HepG2 (cell line): ENCODE data around the gene TPM1. TPM values are rescaled to one million over a fixed set of nuclear protein-coding genes. Genes with fewer than 3 reads are reported as not detected.
A peak's percentile ranks its signal among the peaks of the same experiment; 100 is the strongest.

Experiments
- ATF3 ChIP-seq: sonication (generic); formaldehyde crosslinking; IDR thresholded peaks from 2 replicates; pipeline ENCODE4 v1.4.0; 2020; ENCODE audit warnings: missing genetic modification reagents
- CTCF ChIP-seq: sonication (generic); formaldehyde crosslinking; IDR thresholded peaks from 2 replicates; pipeline ENCODE4 v1.5.0; 2020; ENCODE audit warnings: mild to moderate bottlenecking, missing genetic modification reagents, moderate library complexity
- ELF3 ChIP-seq: IDR thresholded peaks from 2 replicates; pipeline ENCODE4 v1.6.1; 2016; ENCODE audit warnings: missing genetic modification reagents, missing compliant biosample characterization
- NR2F6 ChIP-seq, 2 experiments: IDR thresholded peaks; 2 replicates each; pipeline ENCODE4 v1.6.1; 2016; ENCODE audit warnings: antibody characterized with exemption in 1 of 2, mild to moderate bottlenecking in 1 of 2
- SMAD3 ChIP-seq: sonication (generic); formaldehyde crosslinking; IDR thresholded peaks from 2 replicates; pipeline ENCODE4 v1.4.0; 2020; ENCODE audit warnings: missing genetic modification reagents
- SMC3 ChIP-seq: IDR thresholded peaks from 2 replicates; pipeline ENCODE4 v1.6.1; 2011; ENCODE audit warnings: low read length, improper control_type of control experiment
- SOX13 ChIP-seq, 3 experiments: fragments of 450-650 bp in 1 of 3; sonication (generic) in 1 of 3; formaldehyde crosslinking in 1 of 3; IDR thresholded peaks in 2 of 3; conservative IDR thresholded peaks in 1 of 3; 2 replicates each; pipeline versions ENCODE4 v1.5.0 to v1.6.1; 2016 to 2020; ENCODE audit warnings: antibody characterized with exemption in 1 of 3, mild to moderate bottlenecking in 1 of 3, missing compliant biosample characterization in 1 of 3, missing genetic modification reagents in 1 of 3, moderate library complexity in 1 of 3
- TOE1 ChIP-seq: sonication (generic); formaldehyde crosslinking; IDR thresholded peaks from 2 replicates; pipeline ENCODE4 v1.4.0; 2020; ENCODE audit warnings: mild to moderate bottlenecking, missing genetic modification reagents
- ZBTB7B ChIP-seq: sonication (generic); formaldehyde crosslinking; IDR thresholded peaks from 2 replicates; pipeline ENCODE4 v1.4.0; 2020; ENCODE audit warnings: missing genetic modification reagents
- ZNF317 ChIP-seq: sonication (generic); formaldehyde crosslinking; IDR thresholded peaks from 2 replicates; pipeline ENCODE4 v1.5.0; 2020; ENCODE audit warnings: mild to moderate bottlenecking, missing genetic modification reagents
- ZNF644 ChIP-seq: IDR thresholded peaks from 2 replicates; pipeline ENCODE4 v1.6.1; 2016; ENCODE audit warnings: low read depth
- polyA plus RNA-seq, 8 experiments: library from polyadenylated mRNA; depleted of rRNA in 3 of 8; stranded (reverse) in 7 of 8; unstranded in 1 of 8; fragments of >200 nt; fragmentation: Illumina TruSeq in 4 of 8; extraction: Trizol in 4 of 8; gene quantifications; 2 replicates each; pipeline versions ENCODE4 v1.2.1 to v1.2.3, GENCODE V29; 2011 to 2016; ENCODE audit warnings: low read depth in 4 of 8, missing spikeins in 1 of 8, mixed read lengths in 1 of 8; ENCODE audit not compliant: insufficient read depth in 1 of 8
- total RNA-seq, 5 experiments: library from RNA; depleted of rRNA; stranded (reverse); fragments of >200 nt; fragmentation: Illumina TruSeq; extraction: Trizol; gene quantifications; 2 replicates each; pipeline ENCODE4 v1.2.3, GENCODE V29; 2016; ENCODE audit warnings: low read depth in 1 of 5
- TF ChIP-seq, protein P1 (sequence below): IDR thresholded peaks from 2 replicates; pipeline ENCODE4 v1.4.0; 2020; ENCODE audit warnings: mild to moderate bottlenecking, missing genetic modification reagents
- TF ChIP-seq, protein P2 (sequence below): sonication (generic); formaldehyde crosslinking; IDR thresholded peaks from 2 replicates; pipeline ENCODE4 v1.4.0; 2020; ENCODE audit warnings: missing genetic modification reagents
- TF ChIP-seq, protein P3 (sequence below): sonication (generic); formaldehyde crosslinking; IDR thresholded peaks from 2 replicates; pipeline ENCODE4 v1.5.0; 2020; ENCODE audit warnings: mild to moderate bottlenecking, missing genetic modification reagents, borderline replicate concordance

Gene TPM1
- total and polyA plus RNA-seq, 2 of the 13 experiments (the other 11 are each of a cell fraction or from before 2014, with no cell fraction given) = 98.9 to 109 TPM

DNA sequence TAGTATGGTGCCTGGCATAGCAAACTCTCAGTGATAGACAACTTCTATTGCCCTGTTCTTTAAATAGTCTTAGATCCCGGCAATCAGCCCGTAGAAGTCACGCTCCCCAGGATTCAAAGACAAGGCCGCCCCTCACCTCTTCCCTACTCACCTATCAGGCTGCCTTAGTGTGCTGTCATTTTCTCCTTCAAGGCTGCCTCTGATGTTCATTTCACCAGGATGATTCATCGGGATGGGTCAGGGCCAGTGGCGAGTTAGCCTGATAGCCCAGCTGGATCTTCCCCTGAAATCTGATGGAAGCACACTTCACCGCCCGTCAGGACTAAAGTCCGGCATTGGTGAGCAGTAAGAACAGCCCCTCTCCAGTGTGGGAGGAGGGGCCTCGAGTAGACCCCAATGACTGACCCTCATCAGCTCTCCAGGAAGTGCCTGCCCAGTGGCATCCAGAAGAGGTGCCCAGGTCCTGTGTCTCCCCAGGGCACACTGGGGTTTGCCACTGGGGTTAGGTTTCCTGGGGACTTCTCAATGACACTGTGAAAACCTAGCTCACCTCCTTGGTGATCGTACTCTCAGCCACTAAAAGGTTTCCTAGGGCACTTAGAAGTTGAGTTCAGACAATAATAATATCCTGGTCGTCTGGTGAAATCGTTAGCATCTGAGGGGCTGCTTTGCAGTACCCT lies 37.5 kb downstream of the TPM1 start (continued):
- TF ChIP-seq CTCF (no peak), ZNF317 (no peak), ZNF644 (CRISPR knock-in tag) (no peak; the same call in 1 of the 2 replicates), NR2F6 (IDR thresholded peaks at IDR 0.05) (peak; percentile 36; the same call in 1 of the 2 replicates), NR2F6 (CRISPR knock-in tag; IDR thresholded peaks at IDR 0.05) (no peak), SMAD3 (CRISPR knock-in tag) (no peak), SMC3 (no peak), TOE1 (CRISPR knock-in tag) (no peak), ATF3 (CRISPR knock-in tag) (peak; percentile 35; the same call in 1 of the 2 replicates), ZBTB7B (CRISPR knock-in tag) (0 out of 2 replicates have a peak, but pooled peaks have one; percentile 49), ELF3 (0 out of 2 replicates have a peak, but pooled peaks have one; percentile 20), SOX13 (IDR thresholded peaks at IDR 0.05) (no peak), SOX13 (CRISPR knock-in tag; conservative IDR thresholded peaks at IDR 0.05 in 1 of 2, IDR thresholded peaks at IDR 0.05 in 1 of 2) (0 out of 4 replicates have a peak, but pooled peaks of 1 of the 2 experiments have one; percentile 5)
- TF ChIP-seq, protein P1, sequence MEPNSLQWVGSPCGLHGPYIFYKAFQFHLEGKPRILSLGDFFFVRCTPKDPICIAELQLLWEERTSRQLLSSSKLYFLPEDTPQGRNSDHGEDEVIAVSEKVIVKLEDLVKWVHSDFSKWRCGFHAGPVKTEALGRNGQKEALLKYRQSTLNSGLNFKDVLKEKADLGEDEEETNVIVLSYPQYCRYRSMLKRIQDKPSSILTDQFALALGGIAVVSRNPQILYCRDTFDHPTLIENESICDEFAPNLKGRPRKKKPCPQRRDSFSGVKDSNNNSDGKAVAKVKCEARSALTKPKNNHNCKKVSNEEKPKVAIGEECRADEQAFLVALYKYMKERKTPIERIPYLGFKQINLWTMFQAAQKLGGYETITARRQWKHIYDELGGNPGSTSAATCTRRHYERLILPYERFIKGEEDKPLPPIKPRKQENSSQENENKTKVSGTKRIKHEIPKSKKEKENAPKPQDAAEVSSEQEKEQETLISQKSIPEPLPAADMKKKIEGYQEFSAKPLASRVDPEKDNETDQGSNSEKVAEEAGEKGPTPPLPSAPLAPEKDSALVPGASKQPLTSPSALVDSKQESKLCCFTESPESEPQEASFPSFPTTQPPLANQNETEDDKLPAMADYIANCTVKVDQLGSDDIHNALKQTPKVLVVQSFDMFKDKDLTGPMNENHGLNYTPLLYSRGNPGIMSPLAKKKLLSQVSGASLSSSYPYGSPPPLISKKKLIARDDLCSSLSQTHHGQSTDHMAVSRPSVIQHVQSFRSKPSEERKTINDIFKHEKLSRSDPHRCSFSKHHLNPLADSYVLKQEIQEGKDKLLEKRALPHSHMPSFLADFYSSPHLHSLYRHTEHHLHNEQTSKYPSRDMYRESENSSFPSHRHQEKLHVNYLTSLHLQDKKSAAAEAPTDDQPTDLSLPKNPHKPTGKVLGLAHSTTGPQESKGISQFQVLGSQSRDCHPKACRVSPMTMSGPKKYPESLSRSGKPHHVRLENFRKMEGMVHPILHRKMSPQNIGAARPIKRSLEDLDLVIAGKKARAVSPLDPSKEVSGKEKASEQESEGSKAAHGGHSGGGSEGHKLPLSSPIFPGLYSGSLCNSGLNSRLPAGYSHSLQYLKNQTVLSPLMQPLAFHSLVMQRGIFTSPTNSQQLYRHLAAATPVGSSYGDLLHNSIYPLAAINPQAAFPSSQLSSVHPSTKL (CRISPR knock-in tag) = peak; percentile 21; the same call in 1 of the 2 replicates
- TF ChIP-seq, protein P2, sequence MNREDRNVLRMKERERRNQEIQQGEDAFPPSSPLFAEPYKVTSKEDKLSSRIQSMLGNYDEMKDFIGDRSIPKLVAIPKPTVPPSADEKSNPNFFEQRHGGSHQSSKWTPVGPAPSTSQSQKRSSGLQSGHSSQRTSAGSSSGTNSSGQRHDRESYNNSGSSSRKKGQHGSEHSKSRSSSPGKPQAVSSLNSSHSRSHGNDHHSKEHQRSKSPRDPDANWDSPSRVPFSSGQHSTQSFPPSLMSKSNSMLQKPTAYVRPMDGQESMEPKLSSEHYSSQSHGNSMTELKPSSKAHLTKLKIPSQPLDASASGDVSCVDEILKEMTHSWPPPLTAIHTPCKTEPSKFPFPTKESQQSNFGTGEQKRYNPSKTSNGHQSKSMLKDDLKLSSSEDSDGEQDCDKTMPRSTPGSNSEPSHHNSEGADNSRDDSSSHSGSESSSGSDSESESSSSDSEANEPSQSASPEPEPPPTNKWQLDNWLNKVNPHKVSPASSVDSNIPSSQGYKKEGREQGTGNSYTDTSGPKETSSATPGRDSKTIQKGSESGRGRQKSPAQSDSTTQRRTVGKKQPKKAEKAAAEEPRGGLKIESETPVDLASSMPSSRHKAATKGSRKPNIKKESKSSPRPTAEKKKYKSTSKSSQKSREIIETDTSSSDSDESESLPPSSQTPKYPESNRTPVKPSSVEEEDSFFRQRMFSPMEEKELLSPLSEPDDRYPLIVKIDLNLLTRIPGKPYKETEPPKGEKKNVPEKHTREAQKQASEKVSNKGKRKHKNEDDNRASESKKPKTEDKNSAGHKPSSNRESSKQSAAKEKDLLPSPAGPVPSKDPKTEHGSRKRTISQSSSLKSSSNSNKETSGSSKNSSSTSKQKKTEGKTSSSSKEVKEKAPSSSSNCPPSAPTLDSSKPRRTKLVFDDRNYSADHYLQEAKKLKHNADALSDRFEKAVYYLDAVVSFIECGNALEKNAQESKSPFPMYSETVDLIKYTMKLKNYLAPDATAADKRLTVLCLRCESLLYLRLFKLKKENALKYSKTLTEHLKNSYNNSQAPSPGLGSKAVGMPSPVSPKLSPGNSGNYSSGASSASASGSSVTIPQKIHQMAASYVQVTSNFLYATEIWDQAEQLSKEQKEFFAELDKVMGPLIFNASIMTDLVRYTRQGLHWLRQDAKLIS (CRISPR knock-in tag) = no peak
- TF ChIP-seq, protein P3, sequence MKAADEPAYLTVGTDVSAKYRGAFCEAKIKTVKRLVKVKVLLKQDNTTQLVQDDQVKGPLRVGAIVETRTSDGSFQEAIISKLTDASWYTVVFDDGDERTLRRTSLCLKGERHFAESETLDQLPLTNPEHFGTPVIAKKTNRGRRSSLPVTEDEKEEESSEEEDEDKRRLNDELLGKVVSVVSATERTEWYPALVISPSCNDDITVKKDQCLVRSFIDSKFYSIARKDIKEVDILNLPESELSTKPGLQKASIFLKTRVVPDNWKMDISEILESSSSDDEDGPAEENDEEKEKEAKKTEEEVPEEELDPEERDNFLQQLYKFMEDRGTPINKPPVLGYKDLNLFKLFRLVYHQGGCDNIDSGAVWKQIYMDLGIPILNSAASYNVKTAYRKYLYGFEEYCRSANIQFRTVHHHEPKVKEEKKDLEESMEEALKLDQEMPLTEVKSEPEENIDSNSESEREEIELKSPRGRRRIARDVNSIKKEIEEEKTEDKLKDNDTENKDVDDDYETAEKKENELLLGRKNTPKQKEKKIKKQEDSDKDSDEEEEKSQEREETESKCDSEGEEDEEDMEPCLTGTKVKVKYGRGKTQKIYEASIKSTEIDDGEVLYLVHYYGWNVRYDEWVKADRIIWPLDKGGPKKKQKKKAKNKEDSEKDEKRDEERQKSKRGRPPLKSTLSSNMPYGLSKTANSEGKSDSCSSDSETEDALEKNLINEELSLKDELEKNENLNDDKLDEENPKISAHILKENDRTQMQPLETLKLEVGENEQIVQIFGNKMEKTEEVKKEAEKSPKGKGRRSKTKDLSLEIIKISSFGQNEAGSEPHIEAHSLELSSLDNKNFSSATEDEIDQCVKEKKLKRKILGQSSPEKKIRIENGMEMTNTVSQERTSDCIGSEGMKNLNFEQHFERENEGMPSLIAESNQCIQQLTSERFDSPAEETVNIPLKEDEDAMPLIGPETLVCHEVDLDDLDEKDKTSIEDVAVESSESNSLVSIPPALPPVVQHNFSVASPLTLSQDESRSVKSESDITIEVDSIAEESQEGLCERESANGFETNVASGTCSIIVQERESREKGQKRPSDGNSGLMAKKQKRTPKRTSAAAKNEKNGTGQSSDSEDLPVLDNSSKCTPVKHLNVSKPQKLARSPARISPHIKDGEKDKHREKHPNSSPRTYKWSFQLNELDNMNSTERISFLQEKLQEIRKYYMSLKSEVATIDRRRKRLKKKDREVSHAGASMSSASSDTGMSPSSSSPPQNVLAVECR (CRISPR knock-in tag) = no peak
